HCT116 (cell line): Measurements from ENCODE around the gene HCFC2. TPM values are rescaled to one million over a fixed set of nuclear protein-coding genes. Genes with fewer than 3 reads are reported as not detected.

Source experiments
- ATAC-seq: fragments of 200-7000 bp; cut with Tn5 transposase; 2 replicates; pipeline ENCODE4 v1.9.1; 2020; ENCODE audit warnings: mild to moderate bottlenecking, moderate library complexity
- BruUV-seq: library from RNA; stranded (reverse); fragments of 400-500 nt; replicated peaks from 2 replicates; lab custom pipeline; 2021; lab: Mats Ljungman, UMichigan
- CTCF ChIA-PET: fragments of 300-600 bp; sonication (Branson Sonifier 250); formaldehyde crosslinking; loops from one replicate; lab custom pipeline; 2021; ENCODE audit warnings: antibody characterized with exemption; lab: Charles Lee
- POLR2A ChIA-PET: fragments of 300-600, 350-600 bp; sonication (Branson Sonifier 250); formaldehyde crosslinking; loops from one replicate; lab custom pipeline; 2021; ENCODE audit warnings: antibody characterized with exemption; lab: Charles Lee
- RAD21 ChIA-PET, 2 experiments: fragments of 300-600 bp; sonication (Branson Sonifier 250); formaldehyde crosslinking; loops; one replicate each; lab custom pipeline; 2023; ENCODE audit warnings: low total read pairs in 2 of 2; ENCODE audit not compliant: uncharacterized antibody in 2 of 2, unreplicated experiment in 2 of 2, low non-redundant PET in 1 of 2; lab: Charles Lee
- DNase-seq: peaks from one replicate; pipeline ENCODE4 v3.0.0-alpha.2; 2010; ENCODE audit warnings: low read depth, low spot score
- H2AFZ ChIP-seq: fragments of 200-600 bp; shearing (Covaris generic), sonication (generic); 2 replicates; pipeline ENCODE4 v1.6.1; 2017; ENCODE audit warnings: low read depth, mixed run types, mixed read lengths, antibody characterized with exemption, low read length; ENCODE audit not compliant: poor library complexity, severe bottlenecking
- H3K27ac ChIP-seq: 2 replicates; pipeline ENCODE4 v1.5.1; 2012; ENCODE audit warnings: low read depth, low read length
- H3K27me3 ChIP-seq: fragments of 200-600 bp; sonication (generic); 2 replicates; pipeline ENCODE4 v1.6.1; 2016; ENCODE audit warnings: mixed run types, low read length, mixed read lengths; ENCODE audit not compliant: insufficient read depth
- H3K36me3 ChIP-seq, 2 experiments: fragments of 200-500 bp in 1 of 2; fragments of 200-600 bp in 1 of 2; sonication (Bioruptor generic) in 1 of 2; sonication (generic) in 1 of 2; 2 replicates each; pipeline versions ENCODE4 v1.5.1 to v1.6.1; 2014 to 2016; ENCODE audit warnings: low read length in 2 of 2, inconsistent platforms in 1 of 2, mixed read lengths in 1 of 2, mixed run types in 1 of 2; ENCODE audit not compliant: insufficient read depth in 2 of 2, control insufficient read depth in 1 of 2
- H3K4me1 ChIP-seq, 2 experiments: fragments of 200-600 bp in 1 of 2; sonication (generic) in 1 of 2; 2 replicates each; pipeline versions ENCODE4 v1.5.1 to v1.6.1; 2012 to 2017; ENCODE audit warnings: low read length in 2 of 2, inconsistent platforms in 1 of 2, mild to moderate bottlenecking in 1 of 2, mixed read lengths in 1 of 2, mixed run types in 1 of 2, moderate library complexity in 1 of 2; ENCODE audit not compliant: insufficient read depth in 2 of 2, control insufficient read depth in 1 of 2
- H3K4me2 ChIP-seq: fragments of 200-600 bp; sonication (generic); 2 replicates; pipeline ENCODE4 v1.6.1; 2017; ENCODE audit warnings: mixed run types, low read length, mixed read lengths
- H3K4me3 ChIP-seq, 2 experiments: fragments of 200-600 bp in 1 of 2; sonication (generic) in 1 of 2; replicated peaks in 1 of 2; 2 replicates each; pipeline ENCODE4 v1.5.1; 2011 to 2016; ENCODE audit warnings: low read length in 2 of 2, control low read depth in 1 of 2, low read depth in 1 of 2, mild to moderate bottlenecking in 1 of 2, mixed read lengths in 1 of 2, mixed run types in 1 of 2
- H3K79me2 ChIP-seq: fragments of 200-600 bp; sonication (generic); 2 replicates; pipeline ENCODE4 v1.6.1; 2017; ENCODE audit warnings: mild to moderate bottlenecking, mixed run types, low read length, moderate library complexity, mixed read lengths; ENCODE audit not compliant: insufficient read depth
- H3K9ac ChIP-seq: fragments of 200-600 bp; sonication (generic); 2 replicates; pipeline ENCODE4 v1.6.1; 2016; ENCODE audit warnings: low read length, mixed read lengths
- H3K9me2 ChIP-seq: fragments of 200-600 bp; sonication (generic), shearing (Covaris generic); 2 replicates; pipeline ENCODE4 v1.6.1; 2017; ENCODE audit warnings: mixed run types, mild to moderate bottlenecking, moderate library complexity; ENCODE audit not compliant: insufficient read depth
- H3K9me3 ChIP-seq, 2 experiments: fragments of 200-500 bp in 1 of 2; fragments of 200-600 bp in 1 of 2; sonication (Bioruptor generic) in 1 of 2; sonication (generic) in 1 of 2; 2 replicates each; pipeline ENCODE4 v1.6.1; 2014 to 2017; ENCODE audit warnings: low read length in 2 of 2, mixed read lengths in 2 of 2, inconsistent platforms in 1 of 2, low read depth in 1 of 2, mild to moderate bottlenecking in 1 of 2, mixed run types in 1 of 2, moderate library complexity in 1 of 2; ENCODE audit not compliant: control insufficient read depth in 1 of 2, insufficient read depth in 1 of 2
- H4K20me1 ChIP-seq: fragments of 200-600 bp; sonication (generic), shearing (Covaris generic); 2 replicates; pipeline ENCODE4 v1.6.1; 2017; ENCODE audit warnings: mixed run types, mild to moderate bottlenecking, moderate library complexity; ENCODE audit not compliant: insufficient read depth
- CBX3 ChIP-seq: IDR thresholded peaks from 2 replicates; pipeline ENCODE4 v1.6.1; 2012; ENCODE audit warnings: low read depth
- CEBPB ChIP-seq: IDR thresholded peaks from 2 replicates; pipeline ENCODE4 v1.6.1; 2012; ENCODE audit warnings: low read depth
- ELF1 ChIP-seq: IDR thresholded peaks from 2 replicates; pipeline ENCODE4 v1.6.1; 2012; ENCODE audit warnings: low read depth, borderline replicate concordance
- EZH2 ChIP-seq: fragments of 200-600 bp; sonication (generic); IDR thresholded peaks from 2 replicates; pipeline ENCODE4 v1.6.1; 2017; ENCODE audit warnings: antibody characterized with exemption, mixed run types
- FOSL1 ChIP-seq: IDR thresholded peaks from 2 replicates; pipeline ENCODE4 v1.6.1; 2012; ENCODE audit warnings: low read depth
- JUND ChIP-seq: IDR thresholded peaks from 2 replicates; pipeline ENCODE4 v1.6.1; 2012
- RAD21 ChIP-seq: IDR thresholded peaks from 2 replicates; pipeline ENCODE4 v1.6.1; 2012; ENCODE audit warnings: low read depth, mild to moderate bottlenecking
- SIN3A ChIP-seq: IDR thresholded peaks from 2 replicates; pipeline ENCODE4 v1.6.1; 2012; ENCODE audit warnings: low read depth
- SP1 ChIP-seq: IDR thresholded peaks from 2 replicates; pipeline ENCODE4 v1.6.1; 2012; ENCODE audit warnings: low read depth
- YY1 ChIP-seq: IDR thresholded peaks from 2 replicates; pipeline ENCODE4 v1.6.1; 2011; ENCODE audit warnings: low read length, low read depth, moderate library complexity, mild to moderate bottlenecking; ENCODE audit not compliant: insufficient replicate concordance; ENCODE audit errors: extremely low read depth
- ZFX ChIP-seq: fragments of 450-650 bp; IDR thresholded peaks from 2 replicates; pipeline ENCODE4 v1.6.1; 2017
- ZNF274 ChIP-seq: fragments of 200-500 bp; sonication (Bioruptor generic); IDR thresholded peaks from 2 replicates; pipeline ENCODE4 v1.6.1; 2014; ENCODE audit warnings: mild to moderate bottlenecking, low read depth, low read length, inconsistent platforms
- intact Hi-C: fragments of 100-400 bp; cut with micrococcal nuclease; formaldehyde crosslinking; loops from 2 replicates; pipeline ENCODE4 v1.10.0; 2022
- total RNA-seq: library from RNA; stranded (reverse); gene quantifications from one replicate; pipeline ENCODE4 v1.2.1, GENCODE V29; 2021; ENCODE audit not compliant: unreplicated experiment
- TF ChIP-seq, protein P1 (sequence below): IDR thresholded peaks from 2 replicates; pipeline ENCODE4 v1.6.1; 2011; ENCODE audit warnings: mild to moderate bottlenecking, low read length, moderate library complexity; ENCODE audit not compliant: insufficient replicate concordance; ENCODE audit errors: extremely low read depth
- TF ChIP-seq, protein P2 (sequence below): IDR thresholded peaks from 2 replicates; pipeline ENCODE4 v1.6.1; 2012
- TF ChIP-seq, protein P3 (sequence below), 3 experiments: fragments of 200-600 bp in 1 of 3; sonication (generic) in 1 of 3; IDR thresholded peaks in 2 of 3; conservative IDR thresholded peaks in 1 of 3; 2 replicates each; pipeline ENCODE4 v1.5.1; 2012 to 2017; ENCODE audit warnings: low read depth in 2 of 3, low read length in 2 of 3, antibody characterized with exemption in 1 of 3, borderline replicate concordance in 1 of 3, control low read depth in 1 of 3, mild to moderate bottlenecking in 1 of 3, mixed read lengths in 1 of 3, mixed run types in 1 of 3, moderate library complexity in 1 of 3; ENCODE audit not compliant: insufficient read depth in 1 of 3

Gene HCFC2
- total RNA-seq, 1 experiment from 2014 or later: 4.9 TPM

DNA sequence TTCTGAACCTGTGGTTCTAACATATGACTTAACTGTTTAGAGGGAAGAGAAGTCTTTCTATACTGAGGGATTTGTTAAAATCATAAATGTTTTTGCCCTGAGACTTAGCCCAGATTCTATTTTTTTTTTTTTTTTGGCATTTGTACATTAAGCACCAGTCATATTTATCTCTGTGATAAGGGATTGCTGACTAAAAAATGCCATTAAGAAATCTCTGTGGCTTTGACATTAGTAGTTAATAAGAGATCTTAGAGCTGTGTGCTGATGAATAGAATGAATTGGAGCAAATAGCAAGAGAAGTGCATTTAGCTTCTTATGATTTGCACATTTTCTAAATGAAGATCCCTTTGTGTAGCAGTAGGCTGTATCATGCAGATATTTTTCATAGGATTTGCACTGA lies 41.1 kb downstream of the HCFC2 start:
- intact Hi-C loops: loop anchor here (5.0 kb wide), 1 partner anchor 333 kb away; no protein-coding TSS in a partner anchor
- TF ChIP-seq CBX3: no peak
- no peak for TF ChIP-seq EZH2
- TF ChIP-seq CEBPB: no peak
- TF ChIP-seq SIN3A: no peak
- TF ChIP-seq, protein P1, sequence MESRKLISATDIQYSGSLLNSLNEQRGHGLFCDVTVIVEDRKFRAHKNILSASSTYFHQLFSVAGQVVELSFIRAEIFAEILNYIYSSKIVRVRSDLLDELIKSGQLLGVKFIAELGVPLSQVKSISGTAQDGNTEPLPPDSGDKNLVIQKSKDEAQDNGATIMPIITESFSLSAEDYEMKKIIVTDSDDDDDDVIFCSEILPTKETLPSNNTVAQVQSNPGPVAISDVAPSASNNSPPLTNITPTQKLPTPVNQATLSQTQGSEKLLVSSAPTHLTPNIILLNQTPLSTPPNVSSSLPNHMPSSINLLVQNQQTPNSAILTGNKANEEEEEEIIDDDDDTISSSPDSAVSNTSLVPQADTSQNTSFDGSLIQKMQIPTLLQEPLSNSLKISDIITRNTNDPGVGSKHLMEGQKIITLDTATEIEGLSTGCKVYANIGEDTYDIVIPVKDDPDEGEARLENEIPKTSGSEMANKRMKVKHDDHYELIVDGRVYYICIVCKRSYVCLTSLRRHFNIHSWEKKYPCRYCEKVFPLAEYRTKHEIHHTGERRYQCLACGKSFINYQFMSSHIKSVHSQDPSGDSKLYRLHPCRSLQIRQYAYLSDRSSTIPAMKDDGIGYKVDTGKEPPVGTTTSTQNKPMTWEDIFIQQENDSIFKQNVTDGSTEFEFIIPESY: no peak
- no peak for TF ChIP-seq RAD21
- TF ChIP-seq ZNF274: no peak
- TF ChIP-seq SP1: no peak
- TF ChIP-seq ELF1: no peak
- TF ChIP-seq JUND: no peak
- Histone ChIP-seq H3K4me1 (no peaks in the 10 kb centered on the region), H3K27me3 (no peaks in the 10 kb centered on the region), H4K20me1 (no peaks in the 10 kb centered on the region), H3K36me3 (no peaks in the 10 kb centered on the region), H2AFZ (no peak overlapping the region), H3K4me2 (no peak overlapping the region), H3K9ac (no peak overlapping the region), H3K79me2 (no peaks in the 10 kb centered on the region), H3K9me3 (no peaks in the 10 kb centered on the region), H3K9me2 (no peaks in the 10 kb centered on the region), H3K4me3 (no peak overlapping the region), H3K27ac (no peak overlapping the region)
- no TSS peak for BruUV-seq
- ATAC-seq: no peak
- RAD21 ChIA-PET: no interaction called here
- no peak for DNase-seq
- CTCF ChIA-PET: interaction anchor here (0.6 kb wide), 1 partner anchor 142 kb away, joined by 3 read pairs; no protein-coding TSS in a partner anchor
- POLR2A ChIA-PET: no interaction called here

DNA sequence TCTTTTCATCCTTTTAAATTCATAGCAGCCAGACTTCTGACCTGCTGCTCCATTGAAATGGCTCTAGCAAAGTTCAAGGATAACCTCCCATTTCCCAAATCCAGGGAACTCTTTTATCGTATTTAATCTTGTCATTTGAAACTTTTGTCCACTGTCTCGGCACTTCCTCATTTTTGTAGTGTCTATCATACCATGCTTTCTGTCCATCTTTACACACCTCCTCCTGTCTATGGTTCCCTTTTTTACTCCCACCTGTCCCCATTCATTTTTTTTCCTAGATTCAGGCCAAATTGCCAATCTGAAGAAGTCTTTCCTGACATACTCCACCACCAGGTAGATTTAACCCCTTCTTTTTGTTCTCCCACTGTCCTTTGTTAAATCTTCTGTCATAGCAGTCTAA lies 42.6 kb downstream of the HCFC2 start:
- Histone ChIP-seq H2AFZ (no peak overlapping the region), H4K20me1 (no peaks in the 10 kb centered on the region), H3K4me1 (no peaks in the 10 kb centered on the region), H3K4me2 (no peak overlapping the region), H3K36me3 (no peaks in the 10 kb centered on the region), H3K4me3 (no peak overlapping the region), H3K27ac (no peak overlapping the region), H3K79me2 (no peaks in the 10 kb centered on the region), H3K9me3 (no peaks in the 10 kb centered on the region), H3K9ac (no peak overlapping the region), H3K27me3 (no peaks in the 10 kb centered on the region), H3K9me2 (no peaks in the 10 kb centered on the region)
- BruUV-seq: no TSS peak
- ChIA-PET CTCF (no interaction called here), RAD21 (no interaction called here), POLR2A (no interaction called here)
- ATAC-seq (no peak), DNase-seq (no peak)
- intact Hi-C loops: loop anchor here (5.0 kb wide), 1 partner anchor 335 kb away; no protein-coding TSS in a partner anchor
- TF ChIP-seq, protein P2, sequence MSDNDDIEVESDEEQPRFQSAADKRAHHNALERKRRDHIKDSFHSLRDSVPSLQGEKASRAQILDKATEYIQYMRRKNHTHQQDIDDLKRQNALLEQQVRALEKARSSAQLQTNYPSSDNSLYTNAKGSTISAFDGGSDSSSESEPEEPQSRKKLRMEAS: no peak
- no peak for TF ChIP-seq YY1
- TF ChIP-seq ZFX: no peak
- TF ChIP-seq, protein P3, sequence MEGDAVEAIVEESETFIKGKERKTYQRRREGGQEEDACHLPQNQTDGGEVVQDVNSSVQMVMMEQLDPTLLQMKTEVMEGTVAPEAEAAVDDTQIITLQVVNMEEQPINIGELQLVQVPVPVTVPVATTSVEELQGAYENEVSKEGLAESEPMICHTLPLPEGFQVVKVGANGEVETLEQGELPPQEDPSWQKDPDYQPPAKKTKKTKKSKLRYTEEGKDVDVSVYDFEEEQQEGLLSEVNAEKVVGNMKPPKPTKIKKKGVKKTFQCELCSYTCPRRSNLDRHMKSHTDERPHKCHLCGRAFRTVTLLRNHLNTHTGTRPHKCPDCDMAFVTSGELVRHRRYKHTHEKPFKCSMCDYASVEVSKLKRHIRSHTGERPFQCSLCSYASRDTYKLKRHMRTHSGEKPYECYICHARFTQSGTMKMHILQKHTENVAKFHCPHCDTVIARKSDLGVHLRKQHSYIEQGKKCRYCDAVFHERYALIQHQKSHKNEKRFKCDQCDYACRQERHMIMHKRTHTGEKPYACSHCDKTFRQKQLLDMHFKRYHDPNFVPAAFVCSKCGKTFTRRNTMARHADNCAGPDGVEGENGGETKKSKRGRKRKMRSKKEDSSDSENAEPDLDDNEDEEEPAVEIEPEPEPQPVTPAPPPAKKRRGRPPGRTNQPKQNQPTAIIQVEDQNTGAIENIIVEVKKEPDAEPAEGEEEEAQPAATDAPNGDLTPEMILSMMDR (IDR thresholded peaks at IDR 0.05 in 2 of 3, conservative IDR thresholded peaks at IDR 0.05 in 1 of 3; ENCODE audit: borderline replicate concordance in 1 of 3, insufficient read depth in 1 of 3, low read depth in 2 of 3, low read length in 2 of 3): no peak
- TF ChIP-seq FOSL1: no peak
